ENCODE measurements around the gene CEP83. TPM values are rescaled to one million over a fixed set of nuclear protein-coding genes. Genes with fewer than 3 reads are reported as not detected.

CEP83 gene
- total and polyA plus RNA-seq, 2 experiments from 2014 or later, result 29.8 to 33.7 TPM

DNA sequence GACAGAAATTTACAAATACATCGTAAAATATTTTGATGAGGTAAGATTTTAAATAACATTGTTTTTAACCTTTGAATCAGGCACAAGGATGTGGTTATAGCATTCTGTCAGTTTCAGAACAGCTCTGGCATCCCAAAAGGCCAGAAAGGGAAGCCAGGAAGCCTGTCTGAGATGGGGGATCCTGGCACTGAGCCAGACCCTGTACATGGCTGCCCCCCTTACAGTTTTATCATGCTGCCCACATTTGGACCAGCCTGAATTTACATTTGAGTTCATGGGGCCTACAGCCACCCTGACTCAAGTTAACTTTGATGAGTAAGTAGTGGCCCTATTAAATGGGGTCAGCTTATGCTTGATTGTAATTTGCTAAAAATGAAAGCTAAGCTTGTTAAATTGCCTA lies 155.7 kb downstream of the CEP83 start:
- ATAC-seq, result peak; percentile 31
- Histone ChIP-seq H3K27ac (ENCODE audit: low read depth) (peak overlapping the region; percentile 95), H2AFZ (no peak overlapping the region), H3K36me3 (ENCODE audit: insufficient read depth) (peaks cover 3% of the 10 kb centered on the region; the same call in 1 of the 2 replicates), H3K9me2 (ENCODE audit: insufficient read depth) (no peaks in the 10 kb centered on the region), H3K4me3 (no peak overlapping the region), H3K27me3 (ENCODE audit: insufficient read depth) (no peaks in the 10 kb centered on the region), H4K20me1 (replicated peaks; ENCODE audit: insufficient read depth) (no peaks in the 10 kb centered on the region), H3F3A (replicated peaks; ENCODE audit: low read depth) (peaks cover 4% of the 10 kb centered on the region; the same call in 1 of the 2 replicates), H3K4me1 (ENCODE audit: insufficient read depth) (peaks cover 33% of the 10 kb centered on the region), H3K4me2 (peak overlapping the region; percentile 17; the same call in 1 of the 2 replicates), H3K79me2 (replicated peaks; ENCODE audit: insufficient read depth) (no peaks in the 10 kb centered on the region)
- TF ChIP-seq JUNB (IDR thresholded peaks at IDR 0.05; ENCODE audit: unreplicated experiment), result no peak
- no peak for TF ChIP-seq EZH2phosphoT487 (IDR thresholded peaks at IDR 0.05; ENCODE audit: unreplicated experiment)
- TF ChIP-seq, protein P1, sequence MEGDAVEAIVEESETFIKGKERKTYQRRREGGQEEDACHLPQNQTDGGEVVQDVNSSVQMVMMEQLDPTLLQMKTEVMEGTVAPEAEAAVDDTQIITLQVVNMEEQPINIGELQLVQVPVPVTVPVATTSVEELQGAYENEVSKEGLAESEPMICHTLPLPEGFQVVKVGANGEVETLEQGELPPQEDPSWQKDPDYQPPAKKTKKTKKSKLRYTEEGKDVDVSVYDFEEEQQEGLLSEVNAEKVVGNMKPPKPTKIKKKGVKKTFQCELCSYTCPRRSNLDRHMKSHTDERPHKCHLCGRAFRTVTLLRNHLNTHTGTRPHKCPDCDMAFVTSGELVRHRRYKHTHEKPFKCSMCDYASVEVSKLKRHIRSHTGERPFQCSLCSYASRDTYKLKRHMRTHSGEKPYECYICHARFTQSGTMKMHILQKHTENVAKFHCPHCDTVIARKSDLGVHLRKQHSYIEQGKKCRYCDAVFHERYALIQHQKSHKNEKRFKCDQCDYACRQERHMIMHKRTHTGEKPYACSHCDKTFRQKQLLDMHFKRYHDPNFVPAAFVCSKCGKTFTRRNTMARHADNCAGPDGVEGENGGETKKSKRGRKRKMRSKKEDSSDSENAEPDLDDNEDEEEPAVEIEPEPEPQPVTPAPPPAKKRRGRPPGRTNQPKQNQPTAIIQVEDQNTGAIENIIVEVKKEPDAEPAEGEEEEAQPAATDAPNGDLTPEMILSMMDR (conservative IDR thresholded peaks at IDR 0.05; ENCODE audit: low read depth in 2 of 2), result no peak
- TF ChIP-seq, protein P2, sequence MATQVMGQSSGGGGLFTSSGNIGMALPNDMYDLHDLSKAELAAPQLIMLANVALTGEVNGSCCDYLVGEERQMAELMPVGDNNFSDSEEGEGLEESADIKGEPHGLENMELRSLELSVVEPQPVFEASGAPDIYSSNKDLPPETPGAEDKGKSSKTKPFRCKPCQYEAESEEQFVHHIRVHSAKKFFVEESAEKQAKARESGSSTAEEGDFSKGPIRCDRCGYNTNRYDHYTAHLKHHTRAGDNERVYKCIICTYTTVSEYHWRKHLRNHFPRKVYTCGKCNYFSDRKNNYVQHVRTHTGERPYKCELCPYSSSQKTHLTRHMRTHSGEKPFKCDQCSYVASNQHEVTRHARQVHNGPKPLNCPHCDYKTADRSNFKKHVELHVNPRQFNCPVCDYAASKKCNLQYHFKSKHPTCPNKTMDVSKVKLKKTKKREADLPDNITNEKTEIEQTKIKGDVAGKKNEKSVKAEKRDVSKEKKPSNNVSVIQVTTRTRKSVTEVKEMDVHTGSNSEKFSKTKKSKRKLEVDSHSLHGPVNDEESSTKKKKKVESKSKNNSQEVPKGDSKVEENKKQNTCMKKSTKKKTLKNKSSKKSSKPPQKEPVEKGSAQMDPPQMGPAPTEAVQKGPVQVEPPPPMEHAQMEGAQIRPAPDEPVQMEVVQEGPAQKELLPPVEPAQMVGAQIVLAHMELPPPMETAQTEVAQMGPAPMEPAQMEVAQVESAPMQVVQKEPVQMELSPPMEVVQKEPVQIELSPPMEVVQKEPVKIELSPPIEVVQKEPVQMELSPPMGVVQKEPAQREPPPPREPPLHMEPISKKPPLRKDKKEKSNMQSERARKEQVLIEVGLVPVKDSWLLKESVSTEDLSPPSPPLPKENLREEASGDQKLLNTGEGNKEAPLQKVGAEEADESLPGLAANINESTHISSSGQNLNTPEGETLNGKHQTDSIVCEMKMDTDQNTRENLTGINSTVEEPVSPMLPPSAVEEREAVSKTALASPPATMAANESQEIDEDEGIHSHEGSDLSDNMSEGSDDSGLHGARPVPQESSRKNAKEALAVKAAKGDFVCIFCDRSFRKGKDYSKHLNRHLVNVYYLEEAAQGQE (IDR thresholded peaks at IDR 0.05; ENCODE audit: unreplicated experiment), result no peak
- TF ChIP-seq ZNF331 (CRISPR knock-in tag; IDR thresholded peaks at IDR 0.05; ENCODE audit: low read depth), result no peak
- no peak for TF ChIP-seq NANOG (IDR thresholded peaks at IDR 0.05; ENCODE audit: borderline replicate concordance)
- H3K9me3 Mint-ChIP-seq, result no peaks in the 10 kb centered on the region
- H3K36me3 Mint-ChIP-seq (ENCODE audit: low read depth), result peaks cover 33% of the 10 kb centered on the region
- H3K27ac Mint-ChIP-seq, result no peak overlapping the region; the same call in 1 of the 2 replicates
- no peak overlapping the region for H3K4me3 Mint-ChIP-seq
- no peak for DNase-seq (ENCODE audit: low spot score)
- H3K27me3 Mint-ChIP-seq (ENCODE audit: insufficient read depth, low read depth, poor library complexity), result no peaks in the 10 kb centered on the region
- H3K4me1 Mint-ChIP-seq, result peaks cover 43% of the 10 kb centered on the region

- Histone ChIP-seq H3K79me2 (replicated peaks; ENCODE audit: insufficient read depth) (no peaks in the 10 kb centered on the region), H3K9me2 (ENCODE audit: insufficient read depth) (peaks cover 6% of the 10 kb centered on the region; the same call in 1 of the 2 replicates), H3K4me2 (no peak overlapping the region), H3K4me3 (no peak overlapping the region), H3K27ac (ENCODE audit: low read depth) (no peak overlapping the region), H4K20me1 (replicated peaks; ENCODE audit: insufficient read depth) (no peaks in the 10 kb centered on the region), H2AFZ (no peak overlapping the region), H3K36me3 (ENCODE audit: insufficient read depth) (peaks cover 5% of the 10 kb centered on the region; the same call in 1 of the 2 replicates), H3K4me1 (ENCODE audit: insufficient read depth) (peaks cover 14% of the 10 kb centered on the region), H3F3A (replicated peaks; ENCODE audit: low read depth) (no peaks in the 10 kb centered on the region), H3K27me3 (ENCODE audit: insufficient read depth) (no peaks in the 10 kb centered on the region)
- H3K27me3 Mint-ChIP-seq (ENCODE audit: insufficient read depth, low read depth, poor library complexity), result no peaks in the 10 kb centered on the region
- H3K9me3 Mint-ChIP-seq, result no peaks in the 10 kb centered on the region
- ATAC-seq (no peak), DNase-seq (ENCODE audit: low spot score) (no peak)
- H3K36me3 Mint-ChIP-seq (ENCODE audit: low read depth), result peaks cover 26% of the 10 kb centered on the region
- H3K4me3 Mint-ChIP-seq, result no peak overlapping the region
- H3K4me1 Mint-ChIP-seq, result peaks cover 23% of the 10 kb centered on the region
- no peak overlapping the region for H3K27ac Mint-ChIP-seq
- TF ChIP-seq ZNF462 (CRISPR knock-in tag; IDR thresholded peaks at IDR 0.05) (no peak), POLR2AphosphoS5 (IDR thresholded peaks at IDR 0.05; ENCODE audit: low read depth) (no peak), EZH2phosphoT487 (IDR thresholded peaks at IDR 0.05; ENCODE audit: unreplicated experiment) (no peak), ZNF114 (CRISPR knock-in tag; IDR thresholded peaks at IDR 0.05) (no peak), ZNF331 (CRISPR knock-in tag; IDR thresholded peaks at IDR 0.05; ENCODE audit: low read depth) (no peak), STAT1 (IDR thresholded peaks at IDR 0.05; ENCODE audit: unreplicated experiment) (no peak)
Measured at GRCh38 chr12:94299846-94300245, 159.8 kb downstream of the CEP83 start.

All from GM23338 (cell line).